CD1c-positive myeloid dendritic cell (primary cell): ENCODE measurements around the gene CLDN20.

Experiments
- DNase-seq: peaks from one replicate; pipeline ENCODE4 v3.0.0-alpha.2; 2016; ENCODE audit errors: extremely low spot score

Gene CLDN20

DNA sequence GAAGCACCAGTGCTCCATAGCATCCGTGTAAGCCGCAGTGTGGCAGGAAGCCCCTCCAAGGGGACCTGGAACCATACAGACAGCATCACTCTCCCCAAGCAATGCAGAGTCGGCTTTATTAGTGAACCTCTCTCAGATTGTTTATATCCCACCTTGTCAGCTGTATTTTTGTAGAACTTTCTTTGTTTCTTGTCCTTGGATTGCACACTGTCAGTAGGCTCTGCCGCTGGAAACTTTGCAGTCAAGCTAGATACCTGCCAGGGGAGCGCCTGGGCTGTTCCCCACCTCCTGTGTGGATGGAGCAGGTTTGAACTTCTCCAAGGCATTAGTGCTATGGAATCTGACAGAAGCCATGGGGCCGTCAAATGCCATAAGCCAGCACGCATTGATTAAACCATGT, 18.6 kb upstream of the CLDN20 start:
- DNase-seq: no peak

DNA sequence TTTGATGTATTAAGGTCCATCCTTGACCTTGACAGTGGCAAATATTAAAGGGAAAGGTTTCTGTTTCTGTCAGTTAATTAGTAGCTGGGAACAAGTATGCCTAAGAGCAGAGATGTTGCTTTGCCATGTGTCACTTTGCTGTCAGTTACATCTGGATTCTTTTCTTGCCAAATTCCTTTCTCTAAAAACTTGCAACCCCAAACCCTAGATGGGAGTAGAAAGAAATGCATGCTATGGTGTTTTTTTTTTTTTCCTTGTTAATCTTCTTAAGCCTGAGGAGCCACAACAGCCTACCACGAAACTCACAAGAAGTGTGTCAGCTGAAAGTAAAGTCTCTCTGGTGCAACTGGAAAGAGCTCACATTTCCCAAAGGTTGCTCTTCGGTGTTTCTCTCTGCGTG, 18.0 kb upstream of the CLDN20 start:
- no peak for DNase-seq

DNA sequence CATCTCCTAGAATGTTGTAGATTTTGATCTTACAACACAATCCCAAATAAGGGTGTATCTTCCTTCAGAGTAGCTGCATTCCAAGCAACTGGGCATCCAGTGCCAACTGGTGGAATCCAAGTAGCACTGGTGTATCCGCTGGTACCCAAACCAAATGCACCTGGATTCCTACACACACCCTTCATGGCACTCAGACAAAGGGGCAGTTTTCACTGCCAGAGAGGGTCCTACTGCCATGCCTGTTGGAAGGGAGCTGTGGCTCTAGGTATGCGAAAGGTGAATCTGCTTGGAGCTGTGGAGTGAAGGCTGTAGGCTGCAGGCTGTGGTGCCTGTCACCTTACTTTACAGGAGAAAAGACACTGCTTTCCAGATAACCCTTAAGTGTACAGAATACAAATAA, 17.0 kb upstream of the CLDN20 start:
- no peak for DNase-seq

DNA sequence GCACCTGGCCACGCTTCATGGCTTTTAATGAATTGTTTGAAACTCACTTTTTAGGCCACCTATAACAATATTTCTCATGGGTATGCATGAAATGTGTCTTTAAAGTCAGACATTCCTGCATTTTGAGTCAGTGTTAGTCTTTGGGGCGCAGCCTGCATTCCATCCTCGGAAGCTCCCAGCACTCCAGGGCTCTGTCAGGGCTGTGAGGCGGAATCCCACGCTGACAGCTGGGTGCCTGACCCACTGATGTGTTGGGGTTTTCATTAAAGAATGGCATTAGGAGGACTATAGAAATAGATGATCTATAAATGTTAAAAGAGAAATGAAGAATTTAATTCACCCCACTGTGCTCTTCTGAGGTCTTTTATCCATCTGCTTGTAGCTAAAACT, 16.2 kb upstream of the CLDN20 start:
- DNase-seq: no peak

DNA sequence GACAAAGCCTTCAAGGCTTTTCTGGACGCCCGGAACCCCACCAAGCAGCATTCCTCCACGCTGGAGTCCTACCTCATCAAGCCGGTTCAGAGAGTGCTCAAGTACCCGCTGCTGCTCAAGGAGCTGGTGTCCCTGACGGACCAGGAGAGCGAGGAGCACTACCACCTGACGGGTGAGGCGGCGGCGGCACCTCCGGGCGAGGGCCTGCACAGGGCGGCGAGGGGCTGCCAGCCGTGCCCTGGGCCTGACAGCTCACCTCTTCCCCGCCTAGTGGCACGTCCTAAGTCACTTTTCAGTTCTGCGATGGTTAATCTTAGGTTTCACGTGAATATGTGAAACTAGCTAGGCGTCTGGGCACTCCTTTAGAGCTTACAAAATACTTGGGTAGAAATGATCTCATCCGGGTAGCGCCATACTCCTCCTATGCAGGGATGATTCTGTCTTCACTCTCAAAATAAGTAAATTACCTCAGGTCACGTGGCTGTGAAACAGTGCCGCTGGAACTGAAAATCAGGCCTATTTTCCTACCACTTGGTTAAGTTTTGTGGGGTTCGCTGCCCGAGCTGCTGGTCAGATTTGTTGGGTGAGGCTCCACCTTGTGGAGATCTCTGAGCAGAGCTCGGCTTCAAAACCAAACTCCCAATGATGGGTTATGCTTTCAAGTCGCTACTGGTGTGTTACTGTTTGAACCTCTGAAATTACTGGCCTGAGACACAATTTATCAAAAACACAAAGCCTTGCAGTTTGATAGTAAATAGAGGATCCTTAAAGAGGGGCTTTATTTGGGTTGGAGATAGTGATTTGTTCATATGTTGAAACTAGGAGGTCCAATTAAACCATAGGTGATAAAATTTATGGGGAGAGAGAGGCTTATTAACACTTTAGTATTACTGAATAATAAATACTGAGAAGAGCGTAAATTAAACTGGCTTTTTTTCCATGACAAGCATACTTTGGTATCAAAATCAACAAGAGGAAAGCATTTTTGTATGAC, 15.5 kb upstream of the CLDN20 start:
- DNase-seq: peak; percentile 24

DNA sequence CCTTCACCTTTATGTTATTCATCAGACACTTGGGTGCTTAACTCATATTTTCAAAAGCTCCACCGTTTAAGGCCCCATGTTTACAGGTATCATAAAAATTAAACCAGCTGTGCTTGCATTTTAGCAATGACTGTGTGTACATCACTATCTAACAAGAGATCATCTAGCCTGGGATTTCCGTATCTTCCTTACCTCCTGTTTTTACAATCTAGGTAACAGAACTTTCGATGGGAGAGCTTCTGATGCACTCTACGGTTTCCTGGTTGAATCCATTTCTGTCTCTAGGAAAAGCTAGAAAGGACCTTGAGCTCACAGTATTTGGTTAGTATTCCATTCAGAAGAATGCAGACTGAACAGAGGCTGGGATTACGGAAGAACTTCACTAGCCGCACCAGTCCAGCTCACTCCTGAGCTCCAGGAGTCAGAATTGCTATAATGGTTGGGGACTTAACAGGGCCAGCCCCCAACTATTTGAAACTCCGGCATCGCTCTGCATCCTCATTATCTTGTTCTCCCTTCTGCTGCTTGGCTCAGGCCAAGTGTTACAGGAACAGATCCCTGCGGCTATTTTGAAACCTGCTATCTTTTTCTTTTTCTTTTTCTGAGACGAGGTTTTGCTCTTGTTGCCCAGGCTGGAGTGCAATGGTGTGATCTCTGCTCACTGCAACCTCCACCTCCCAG, 13.0 kb upstream of the CLDN20 start:
- no peak for DNase-seq

DNA sequence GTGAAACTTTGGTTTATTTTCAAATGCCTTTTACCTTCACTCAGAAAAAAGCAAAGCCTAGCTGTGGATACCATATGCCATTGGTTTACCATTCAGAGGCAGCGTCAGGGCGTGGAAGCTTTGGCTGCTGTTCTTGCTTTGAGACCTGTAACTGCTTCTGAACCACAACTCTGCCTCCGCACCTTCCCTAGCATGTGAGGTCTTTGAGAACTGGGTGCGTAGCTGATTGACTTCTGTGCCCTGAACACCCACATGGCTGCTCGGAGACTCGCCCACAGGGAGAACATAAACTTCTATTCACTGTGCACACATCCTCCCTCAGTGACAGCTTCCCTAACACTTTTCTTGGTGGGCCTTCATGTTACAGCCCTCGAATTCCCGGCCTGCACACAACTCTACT, 11.2 kb upstream of the CLDN20 start:
- DNase-seq: no peak

DNA sequence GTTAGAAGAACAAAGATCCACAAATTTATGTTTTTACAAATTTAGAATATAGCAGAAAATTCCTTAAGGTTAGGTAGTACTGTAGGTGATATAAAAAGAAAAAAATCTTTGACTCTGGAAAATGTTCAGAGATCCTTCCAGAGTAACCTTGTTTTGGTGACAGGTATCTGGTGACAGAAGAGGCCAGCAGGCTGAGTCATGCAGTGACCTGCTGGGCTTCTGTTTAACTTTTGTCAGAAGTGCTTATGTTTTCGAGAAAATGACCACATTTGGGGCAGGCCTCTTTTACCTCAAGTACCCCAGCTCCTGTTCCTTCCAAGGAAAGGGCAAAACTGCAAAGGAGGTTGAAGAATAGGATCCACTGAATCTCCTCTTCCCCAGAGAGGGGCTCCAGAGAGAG, 10.5 kb upstream of the CLDN20 start:
- no peak for DNase-seq

DNA sequence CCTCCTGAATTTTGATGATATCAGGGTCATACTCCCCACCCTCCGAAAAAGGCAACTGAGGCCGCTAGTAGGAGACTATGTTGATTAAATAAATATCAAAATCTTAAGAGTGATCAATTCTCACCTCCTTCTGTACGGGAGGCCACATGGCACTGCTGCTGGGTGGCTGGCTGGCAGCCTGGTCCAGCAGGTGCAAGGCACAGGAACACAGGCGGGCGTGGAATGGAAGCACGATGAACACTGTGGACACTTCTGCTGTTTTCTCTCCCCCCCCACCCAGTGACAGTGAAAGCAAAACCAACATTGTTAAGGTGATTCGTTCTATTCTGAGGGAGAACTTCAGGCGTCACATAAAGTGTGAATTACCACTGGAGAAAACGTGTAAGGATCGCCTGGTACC, 9.7 kb upstream of the CLDN20 start:
- no peak for DNase-seq

DNA sequence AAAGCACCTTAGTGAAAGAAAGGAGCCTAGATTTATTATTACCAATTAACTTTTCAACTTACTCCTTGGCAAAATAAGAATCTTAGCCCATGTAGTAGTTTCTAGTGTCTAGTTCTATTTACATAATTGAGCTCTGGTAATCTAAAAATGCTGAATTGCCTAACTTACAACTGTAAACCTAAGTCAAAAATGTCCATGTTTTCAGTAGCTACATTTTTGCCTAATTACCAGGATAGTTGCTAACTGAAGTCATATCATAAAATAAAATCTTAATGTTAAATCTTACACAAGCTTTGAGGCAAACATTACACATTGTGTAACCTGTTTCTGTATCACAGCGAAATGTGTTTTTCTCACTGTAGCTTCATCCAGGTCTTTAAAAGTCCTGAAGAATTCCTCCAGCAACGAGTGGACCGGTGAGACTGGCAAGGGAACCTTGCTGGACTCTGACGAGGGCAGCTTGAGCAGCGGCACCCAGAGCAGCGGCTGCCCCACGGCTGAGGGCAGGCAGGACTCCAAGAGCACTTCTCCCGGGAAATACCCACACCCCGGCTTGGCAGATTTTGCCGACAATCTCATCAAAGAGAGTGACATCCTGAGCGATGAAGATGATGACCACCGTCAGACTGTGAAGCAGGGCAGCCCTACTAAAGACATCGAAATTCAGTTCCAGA, 7.6 kb upstream of the CLDN20 start:
- DNase-seq: no peak

DNA sequence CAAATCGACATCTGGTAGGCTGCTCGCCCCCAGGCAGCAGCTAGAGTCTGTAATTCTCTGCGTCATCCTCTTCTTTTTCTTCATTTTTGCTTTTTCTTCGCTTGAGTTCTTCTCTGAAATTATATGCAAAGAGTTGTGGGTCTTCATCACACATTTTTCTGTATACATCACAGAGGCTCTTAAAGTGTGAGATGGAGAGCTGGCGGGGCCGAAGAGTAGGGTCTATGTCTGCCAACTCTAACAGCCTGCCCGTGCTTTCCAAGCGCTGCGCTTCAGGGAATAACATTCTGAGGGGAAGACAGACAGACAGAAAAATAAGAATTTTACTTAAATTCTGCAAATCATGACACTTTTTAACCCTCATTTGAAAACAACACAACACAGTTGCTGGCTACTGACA, 6.0 kb upstream of the CLDN20 start:
- no peak for DNase-seq

DNA sequence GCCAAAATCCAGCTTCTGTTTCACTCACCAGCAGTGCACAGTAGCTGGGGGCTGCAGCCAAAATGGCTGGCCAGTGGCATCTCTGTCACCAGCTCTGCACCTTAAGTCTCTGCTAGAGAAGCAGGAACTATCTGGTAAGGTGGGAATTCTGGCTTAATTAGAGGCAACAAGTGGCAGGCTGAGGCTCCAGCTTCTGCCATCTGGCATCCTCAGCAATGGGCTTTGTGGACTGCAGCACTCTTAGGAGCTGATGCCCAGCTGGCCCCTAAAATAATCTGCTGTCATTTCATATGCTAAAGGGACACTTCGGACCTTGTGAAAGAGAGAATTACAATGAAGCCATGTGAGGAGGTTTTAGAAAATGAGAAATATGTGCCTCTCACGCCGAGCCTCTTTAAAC, 4.6 kb upstream of the CLDN20 start:
- DNase-seq: no peak

DNA sequence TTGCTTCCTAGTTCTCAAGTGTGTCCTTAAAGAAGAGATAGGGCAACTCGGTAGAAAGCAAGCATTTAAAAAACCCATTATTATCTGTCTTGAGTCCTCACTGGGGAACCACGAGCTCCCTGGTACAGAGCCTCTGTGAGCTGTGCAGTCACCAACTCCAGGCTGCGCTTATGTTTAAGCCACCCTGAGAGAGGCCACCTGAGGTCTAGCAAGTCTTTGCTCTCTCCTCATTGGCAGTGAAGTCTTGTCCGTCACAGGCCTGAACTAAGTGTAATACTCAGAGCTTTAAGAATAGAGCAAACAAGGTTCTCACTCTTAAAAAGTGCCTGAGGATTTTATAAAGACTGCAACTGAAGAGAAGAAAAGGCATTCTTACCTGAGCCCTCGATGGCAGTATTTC, 3.9 kb upstream of the CLDN20 start:
- no peak for DNase-seq

DNA sequence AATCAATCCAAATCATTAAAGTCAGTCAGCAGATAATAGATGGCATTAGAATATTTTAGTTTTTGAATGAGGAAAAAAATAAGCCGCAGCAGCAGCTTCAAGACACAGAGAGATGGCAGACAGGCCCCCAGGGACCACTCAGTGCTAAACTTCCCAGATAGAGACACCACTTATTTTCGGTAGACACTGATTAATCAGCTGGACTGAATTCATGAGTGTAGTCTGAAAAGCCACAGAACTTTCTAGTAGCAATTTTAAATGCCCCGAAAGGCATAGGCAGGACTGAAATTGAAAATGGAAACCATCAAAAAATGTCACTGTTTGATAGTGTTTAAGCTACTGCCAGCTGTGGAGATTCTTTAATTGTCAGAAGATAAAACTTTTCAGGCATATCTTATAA, 3.1 kb upstream of the CLDN20 start:
- DNase-seq: no peak

DNA sequence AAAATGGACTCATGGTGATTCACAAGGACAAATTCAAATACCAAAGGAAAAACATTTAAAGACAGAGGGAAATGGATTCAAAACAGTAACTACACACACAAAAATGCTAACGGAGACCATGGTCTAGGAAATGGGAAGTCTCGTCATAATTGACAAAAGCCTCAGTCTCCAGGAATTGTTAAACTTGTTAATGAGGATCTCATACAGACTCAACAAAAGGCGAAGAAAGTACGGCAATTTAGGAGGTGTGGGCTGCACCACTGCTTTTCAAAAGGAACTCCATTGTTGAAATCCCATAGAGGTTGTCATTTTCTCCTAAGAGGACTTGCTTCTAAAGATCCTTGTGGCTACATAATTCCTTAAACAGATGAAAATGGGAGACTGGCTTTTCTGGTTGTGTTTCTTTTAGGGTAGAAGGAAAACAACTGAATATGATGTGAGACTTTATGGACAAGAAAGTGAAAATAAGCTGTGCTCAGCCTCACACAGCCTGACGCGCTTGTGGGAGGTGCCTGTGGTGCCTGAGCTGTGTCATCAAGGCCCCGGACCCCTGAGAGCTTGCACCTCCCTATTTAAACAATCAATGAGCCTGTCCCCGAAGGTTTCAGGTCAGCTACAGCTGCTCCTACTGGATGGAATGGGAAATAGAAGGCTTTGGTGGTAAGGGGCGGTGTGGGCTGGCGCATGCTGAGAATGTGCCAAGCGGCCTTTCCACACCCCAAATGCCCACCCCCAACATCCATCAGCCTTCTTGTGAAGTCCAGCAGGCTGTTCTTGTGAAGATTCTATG, 2.5 kb upstream of the CLDN20 start:
- no peak for DNase-seq

DNA sequence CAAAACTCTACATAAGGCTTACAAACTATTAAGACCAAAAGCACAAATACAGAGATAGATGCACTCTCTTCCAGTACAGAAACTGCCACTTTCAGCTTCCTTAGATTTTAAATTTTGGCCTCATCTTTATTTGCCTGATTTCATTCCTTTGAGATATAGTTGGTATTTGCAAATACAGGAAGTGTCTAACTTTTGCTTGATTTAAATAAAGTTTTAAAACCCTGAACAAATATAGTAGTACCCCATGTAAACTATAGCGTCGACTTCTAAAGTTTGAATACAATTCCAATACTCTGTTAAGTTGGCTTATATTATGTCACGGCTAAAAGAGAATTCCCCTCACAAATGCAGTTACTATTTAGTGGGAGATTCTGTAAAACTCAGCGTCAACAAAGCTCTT, 1.2 kb upstream of the CLDN20 start:
- DNase-seq: no peak

DNA sequence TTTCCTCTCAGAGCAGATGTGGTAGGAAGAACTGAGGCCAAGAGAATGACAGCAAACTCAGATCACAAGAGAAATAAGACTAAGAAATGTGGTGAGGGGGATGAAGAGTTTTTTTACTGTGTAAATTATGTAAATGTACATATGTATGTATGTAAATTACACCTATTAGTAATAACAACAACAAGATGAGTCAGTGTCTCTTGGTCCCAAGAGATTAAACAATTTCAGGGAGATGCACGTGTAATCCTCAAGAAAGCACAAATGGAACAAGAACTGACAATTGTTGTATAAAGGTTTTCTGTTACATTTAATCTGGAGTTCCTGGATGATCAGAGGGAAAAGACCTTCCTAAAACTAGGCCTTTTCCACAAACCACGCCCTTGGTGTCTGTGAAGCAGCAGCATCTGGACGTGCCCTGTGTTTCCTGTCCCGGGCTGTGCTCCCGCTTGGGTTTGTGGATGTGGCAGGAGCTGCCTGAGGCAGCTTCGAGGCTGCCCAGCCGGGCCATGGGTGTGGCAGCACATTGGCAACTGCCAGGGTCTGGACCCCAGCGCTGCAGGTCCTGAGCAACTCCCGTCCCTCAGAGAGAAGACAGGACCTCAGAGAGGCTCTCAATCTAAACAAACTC, 994 bp downstream of the CLDN20 start:
- no peak for DNase-seq

DNA sequence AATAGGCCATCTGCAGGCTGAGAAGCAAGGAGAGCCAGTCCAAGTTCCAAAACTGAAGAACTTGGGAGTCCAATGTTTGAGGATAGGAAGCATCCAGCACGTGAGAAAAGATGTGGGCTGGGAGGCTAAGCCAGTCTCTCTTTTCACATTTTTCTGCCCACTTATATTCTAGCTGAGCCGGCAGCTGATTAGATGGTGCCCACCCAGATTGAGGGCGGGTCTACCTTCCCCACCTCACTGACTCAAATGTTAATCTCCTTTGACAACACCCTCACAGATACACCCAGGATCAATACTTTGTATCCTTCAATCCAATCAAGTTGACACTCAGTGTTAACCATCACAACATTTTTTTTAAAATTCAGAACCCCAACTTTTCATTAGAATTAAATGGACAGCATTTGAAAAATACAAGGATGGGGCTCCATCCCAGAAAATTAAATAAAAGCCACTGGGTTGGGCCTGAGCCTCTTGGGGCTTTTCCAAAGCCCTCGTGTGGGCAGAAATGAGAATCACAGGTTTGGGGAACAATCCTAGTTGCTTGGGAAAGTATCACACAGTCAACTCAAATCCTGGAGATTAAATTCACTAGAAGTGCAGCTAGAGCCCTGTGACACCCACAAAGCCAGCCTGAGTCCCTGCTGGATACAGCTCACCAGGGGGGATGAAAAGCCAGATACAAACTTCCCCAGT, 2.2 kb downstream of the CLDN20 start:
- no peak for DNase-seq

DNA sequence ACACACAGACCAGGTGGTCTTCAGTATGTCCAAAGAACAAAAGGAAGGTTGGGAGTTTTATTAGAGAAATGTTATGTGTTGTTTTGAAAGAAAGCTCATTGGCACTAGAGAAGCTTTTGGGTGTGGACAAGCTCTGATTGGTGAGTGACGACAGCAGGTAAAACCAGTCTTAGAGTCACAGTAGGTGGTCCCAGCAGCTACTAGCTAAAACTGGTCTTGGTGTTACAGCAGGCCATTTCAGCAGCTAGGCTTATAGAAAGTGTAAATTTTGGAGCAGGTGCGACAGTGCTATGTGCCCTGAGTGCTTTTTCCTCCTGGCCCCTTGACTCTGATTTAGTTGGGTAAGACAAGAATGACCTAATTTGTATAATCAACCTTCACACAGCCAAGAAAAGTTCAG, 3.6 kb downstream of the CLDN20 start:
- DNase-seq: no peak

DNA sequence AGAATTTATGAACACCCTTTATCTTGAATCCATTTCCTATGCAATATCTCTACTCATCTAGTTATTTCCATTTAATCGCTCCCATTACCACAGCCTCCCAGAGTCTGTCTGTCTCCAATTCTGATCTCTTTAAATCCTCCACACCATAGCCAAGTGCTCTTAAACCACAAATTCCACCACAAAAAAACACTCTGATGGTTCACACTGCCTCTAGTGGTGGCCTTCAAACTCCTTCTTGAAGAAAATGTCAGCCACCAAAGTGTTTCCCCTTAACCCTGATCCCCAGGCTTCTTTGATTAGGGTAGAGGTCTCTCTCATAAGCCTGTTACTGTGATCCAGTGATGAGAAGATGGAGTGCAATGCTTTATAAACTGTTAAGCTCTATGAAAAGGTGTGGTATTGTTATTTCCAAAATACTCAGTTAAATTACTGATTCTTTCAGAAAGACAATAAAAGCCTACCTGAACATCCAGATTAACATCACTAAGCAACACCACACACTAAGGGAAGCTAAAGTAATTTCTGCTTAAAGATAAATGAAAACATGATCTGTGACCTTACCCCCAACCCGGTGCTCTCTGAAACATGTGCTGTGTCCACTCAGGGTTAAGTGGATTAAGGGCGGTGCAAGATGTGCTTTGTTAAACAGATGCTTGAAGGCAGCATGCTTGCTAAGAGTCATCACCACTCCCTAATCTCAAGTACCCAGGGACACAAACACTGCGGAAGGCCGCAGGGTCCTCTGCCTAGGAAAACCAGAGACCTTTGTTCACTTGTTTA, 4.5 kb downstream of the CLDN20 start:
- peak; percentile 17 for DNase-seq
